ENCODE data around the gene ARHGAP40.
"Not testable (repeated sequence)": the region's sequence is repeated elsewhere in the genome, so short reads cannot be mapped to it uniquely, and the experiment has no call there.

ARHGAP40 gene

GRCh38 chr20:38589351-38589750 lies 12.3 kb upstream of the ARHGAP40 start:
- no peak for DNase-seq

GRCh38 chr20:38589967-38590675 lies 11.5 kb upstream of the ARHGAP40 start:
- DNase-seq: no peak

- no peak for DNase-seq
Measured at GRCh38 chr20:38590676-38591473, 10.7 kb upstream of the ARHGAP40 start.

- no peak for DNase-seq
Measured at GRCh38 chr20:38591474-38592410, 9.9 kb upstream of the ARHGAP40 start.

GRCh38 chr20:38592411-38592790 lies 9.2 kb upstream of the ARHGAP40 start:
- not testable (repeated sequence) for DNase-seq

- not testable (repeated sequence) for DNase-seq
Measured at GRCh38 chr20:38594281-38594680, 7.3 kb upstream of the ARHGAP40 start.

- not testable (repeated sequence) for DNase-seq
Measured at GRCh38 chr20:38595886-38596285, 5.7 kb upstream of the ARHGAP40 start.

- no peak for DNase-seq
Measured at GRCh38 chr20:38599410-38599882, 2.2 kb upstream of the ARHGAP40 start.

GRCh38 chr20:38600057-38600456 lies 1.6 kb upstream of the ARHGAP40 start:
- no peak for DNase-seq

- no peak for DNase-seq
Measured at GRCh38 chr20:38602185-38602581, 574 bp downstream of the ARHGAP40 start.

GRCh38 chr20:38603286-38603685 lies 1.7 kb downstream of the ARHGAP40 start:
- DNase-seq: no peak

- DNase-seq: no peak
Measured at GRCh38 chr20:38604873-38605303, 3.3 kb downstream of the ARHGAP40 start.

- no peak for DNase-seq
Measured at GRCh38 chr20:38607351-38607750, 5.7 kb downstream of the ARHGAP40 start.

- no peak for DNase-seq
Measured at GRCh38 chr20:38608188-38608587, 6.6 kb downstream of the ARHGAP40 start.

GRCh38 chr20:38609815-38610214 lies 8.2 kb downstream of the ARHGAP40 start:
- no peak for DNase-seq

- no peak for DNase-seq
Measured at GRCh38 chr20:38610521-38610920, 8.9 kb downstream of the ARHGAP40 start.

GRCh38 chr20:38612751-38613515 lies 11.3 kb downstream of the ARHGAP40 start:
- DNase-seq: no peak

- DNase-seq: no peak
Measured at GRCh38 chr20:38615283-38615682, 13.7 kb downstream of the ARHGAP40 start.

GRCh38 chr20:38616457-38616856 lies 14.8 kb downstream of the ARHGAP40 start:
- no peak for DNase-seq

GRCh38 chr20:38617011-38617829 lies 15.6 kb downstream of the ARHGAP40 start:
- DNase-seq: no peak

GRCh38 chr20:38617830-38618196 lies 16.2 kb downstream of the ARHGAP40 start:
- no peak for DNase-seq

Data from activated CD4-positive, alpha-beta T cell treated with anti-CD3 and anti-CD28 coated beads for 1 hour (primary cell).